ENCODE data around the gene ADGRB2. TPM values are rescaled to one million over a fixed set of nuclear protein-coding genes. Genes with fewer than 3 reads are reported as not detected.

The ADGRB2 gene
- total RNA-seq, 4 donors from 2014 or later: 0.18 to 2.1 (median 0.86) TPM

DNA sequence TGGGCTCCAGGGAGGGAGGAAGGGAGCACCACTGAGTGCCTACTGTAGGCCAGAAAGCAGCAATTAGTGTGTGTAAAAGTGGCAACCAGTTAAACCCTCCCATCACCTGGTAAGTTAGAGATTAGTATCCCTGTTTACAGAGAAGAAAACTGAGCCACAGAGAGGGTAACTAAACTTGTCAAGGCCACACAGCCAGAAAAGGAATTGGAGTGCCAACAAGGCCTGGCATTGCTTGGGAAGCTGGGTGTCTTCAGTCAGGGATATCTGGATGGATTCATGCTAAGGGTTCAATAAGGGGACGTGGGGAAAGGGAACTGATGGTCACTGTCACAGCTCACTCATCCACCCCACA is 23.6 kb upstream of the ADGRB2 start:
- peak overlapping the region in 3 of 4 donors; percentile 75 to 90 (median 90) for H3K27ac ChIP-seq
- peaks cover 8 to 21% (median 11%) of the 10 kb centered on the region in 3 donors for H3K4me1 ChIP-seq
- no peak for TF ChIP-seq CTCF (IDR thresholded peaks at IDR 0.05)
- peak overlapping the region in 3 of 4 donors; percentile 57 to 80 (median 63) for H3K4me3 ChIP-seq
- H3K9me3 ChIP-seq: no peaks in the 10 kb centered on the region
- H3K36me3 ChIP-seq: no peaks in the 10 kb centered on the region
- DNase-seq: no peak
- WGBS, 2 donors: 46 to 55% methylated on average over 1 of the region's 1 CpG
- intact Hi-C loops (cut with DNase I): no loop called here
- H3K27me3 ChIP-seq: peaks cover 0 to 8% (median 0%) of the 10 kb centered on the region in 4 donors

DNA sequence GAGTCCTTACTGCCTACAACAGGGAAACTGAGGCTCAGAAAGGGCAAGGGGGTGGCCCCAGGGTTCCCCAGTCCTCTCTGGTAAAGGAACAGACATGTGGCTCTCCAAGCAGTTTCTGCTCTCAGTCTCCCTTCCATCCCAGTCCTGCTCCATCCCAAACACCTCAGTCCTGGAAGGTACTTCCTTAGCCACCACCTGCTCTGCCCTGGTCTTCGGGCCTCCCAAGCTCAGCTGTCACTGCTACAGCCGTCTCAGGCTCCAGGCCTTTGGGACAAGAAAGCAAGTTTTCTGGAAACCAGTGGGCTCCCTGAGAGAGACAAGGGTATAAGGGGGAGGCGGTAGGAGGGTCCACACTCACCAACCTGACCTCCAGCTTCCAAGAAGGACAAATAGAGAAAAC is 23.1 kb upstream of the ADGRB2 start:
- no peak for DNase-seq
- Histone ChIP-seq H3K9me3 (no peaks in the 10 kb centered on the region), H3K4me1 (peaks cover 8 to 26% (median 16%) of the 10 kb centered on the region in 3 donors), H3K36me3 (no peaks in the 10 kb centered on the region), H3K27me3 (peaks cover 0 to 6% (median 0%) of the 10 kb centered on the region in 4 donors), H3K4me3 (no peak overlapping the region), H3K27ac (peak overlapping the region in 1 of 4 donors; percentile 90)
- intact Hi-C loops (cut with DNase I): no loop called here
- TF ChIP-seq CTCF (IDR thresholded peaks at IDR 0.05) (no peak), POLR2A (IDR thresholded peaks at IDR 0.05) (no peak)
- 100% methylated on average over 1 of the region's 3 CpGs; no CpG with 5 or more reads in 1 of the 2 donors for WGBS, 2 donors

- H3K9me3 ChIP-seq: no peaks in the 10 kb centered on the region
- H3K27ac ChIP-seq: no peak overlapping the region
- no peaks in the 10 kb centered on the region for H3K36me3 ChIP-seq
- H3K27me3 ChIP-seq: peaks cover 0 to 8% (median 0%) of the 10 kb centered on the region in 4 donors
- H3K4me1 ChIP-seq: peaks cover 8 to 33% (median 20%) of the 10 kb centered on the region in 3 donors
- DNase-seq: no peak
- intact Hi-C loops (cut with DNase I): no loop called here
- 82 to 86% methylated on average over 8 to 11 of the region's 16 CpGs for WGBS, 2 donors
- TF ChIP-seq CTCF (IDR thresholded peaks at IDR 0.05): no peak
- TF ChIP-seq POLR2A (IDR thresholded peaks at IDR 0.05): no peak
- no peak overlapping the region for H3K4me3 ChIP-seq
These were observed 22.4 kb upstream of the ADGRB2 start for GRCh38 chr1:31786366-31787060.

- no peaks in the 10 kb centered on the region for H3K36me3 ChIP-seq
- no peak for TF ChIP-seq POLR2A (IDR thresholded peaks at IDR 0.05)
- no peak for TF ChIP-seq CTCF (IDR thresholded peaks at IDR 0.05)
- 79 to 91% methylated on average over 3 of the region's 3 CpGs for WGBS, 2 donors
- intact Hi-C loops (cut with DNase I): no loop called here
- H3K9me3 ChIP-seq: no peaks in the 10 kb centered on the region
- H3K4me1 ChIP-seq: peaks cover 8 to 38% (median 20%) of the 10 kb centered on the region in 3 donors
- no peak overlapping the region for H3K27ac ChIP-seq
- DNase-seq: no peak
- H3K4me3 ChIP-seq: no peak overlapping the region
- H3K27me3 ChIP-seq: peaks cover 0 to 8% (median 0%) of the 10 kb centered on the region in 4 donors
These were observed 21.8 kb upstream of the ADGRB2 start for GRCh38 chr1:31785947-31786290.

DNA sequence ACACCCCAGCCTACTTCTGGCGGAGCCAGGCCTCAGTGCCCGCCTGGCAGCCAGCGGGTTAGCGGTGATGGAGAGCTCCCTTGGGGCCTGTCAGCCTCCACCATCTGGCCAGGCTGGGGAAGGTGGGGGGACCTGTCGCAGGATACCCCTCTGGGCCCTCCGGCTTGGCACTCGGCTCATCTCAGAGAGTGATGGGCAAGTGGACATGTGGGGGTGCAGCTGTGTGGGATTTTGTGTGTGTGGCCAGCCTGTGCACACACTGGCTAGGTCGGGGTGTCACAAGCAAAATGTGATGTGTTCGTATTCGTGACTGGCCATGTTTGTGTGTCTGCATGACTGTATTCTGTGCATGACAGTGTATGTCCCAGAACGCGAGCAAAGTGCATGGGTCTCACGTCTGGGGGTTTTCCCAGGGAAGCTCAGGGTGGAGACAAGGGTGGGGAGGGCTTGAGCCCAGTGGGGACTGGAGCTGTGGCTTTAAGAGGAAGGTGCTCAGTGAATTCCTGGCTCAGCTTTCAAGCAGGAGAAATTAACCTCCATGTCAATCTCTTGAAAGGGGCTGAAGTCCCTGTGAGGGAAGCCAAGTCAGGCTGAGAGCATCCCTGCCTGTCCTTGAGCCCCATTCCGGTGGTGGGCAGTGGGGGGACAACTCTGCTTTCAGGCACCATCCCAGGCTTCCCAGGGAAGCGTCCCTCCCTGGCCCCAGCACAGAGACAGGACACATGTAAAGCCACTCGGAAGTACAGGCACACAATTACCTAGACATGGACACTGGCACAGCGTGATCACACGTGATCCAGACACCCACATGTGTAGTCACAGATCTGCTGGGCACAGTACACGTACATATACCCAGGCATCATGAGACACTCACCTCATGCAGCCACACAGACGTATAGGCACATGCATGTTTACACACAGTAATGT is 21.1 kb upstream of the ADGRB2 start:
- Histone ChIP-seq H3K4me1 (peaks cover 8 to 38% (median 20%) of the 10 kb centered on the region in 3 donors), H3K27ac (no peak overlapping the region), H3K36me3 (no peaks in the 10 kb centered on the region), H3K27me3 (peaks cover 0 to 8% (median 0%) of the 10 kb centered on the region in 4 donors), H3K4me3 (no peak overlapping the region), H3K9me3 (no peaks in the 10 kb centered on the region)
- TF ChIP-seq POLR2A (IDR thresholded peaks at IDR 0.05): no peak
- no peak for TF ChIP-seq CTCF (IDR thresholded peaks at IDR 0.05)
- DNase-seq: no peak
- 66 to 71% methylated on average over 6 to 16 of the region's 20 CpGs for WGBS, 2 donors
- intact Hi-C loops (cut with DNase I): no loop called here

Measured in esophagus squamous epithelium (tissue), 5 donors.